Putamen (tissue), 1 donor: Measurements from ENCODE around the gene NPC2.

Experiments used
- DNase-seq: peaks from one replicate; pipeline ENCODE4 v3.0.0-alpha.2; 2016; ENCODE audit warnings: low spot score

NPC2 gene

GRCh38 chr14:74503291-74503937 is 10.3 kb upstream of the NPC2 start:
- no peak for DNase-seq

- no peak for DNase-seq
Measured at GRCh38 chr14:74502236-74503019, 9.3 kb upstream of the NPC2 start.

- no peak for DNase-seq
Measured at GRCh38 chr14:74501691-74502090, 8.6 kb upstream of the NPC2 start.

- DNase-seq: no peak
Measured at GRCh38 chr14:74501135-74501614, 8.1 kb upstream of the NPC2 start.

- no peak for DNase-seq
Measured at GRCh38 chr14:74500417-74501134, 7.5 kb upstream of the NPC2 start.

- no peak for DNase-seq
Measured at GRCh38 chr14:74495356-74495755, 2.3 kb upstream of the NPC2 start.

- peak; percentile 99 for DNase-seq
Measured at GRCh38 chr14:74493343-74494261, 497 bp upstream of the NPC2 start, which contains the start of gene ISCA2. Gene ISCA2 (plus strand): TSS chr14:74493765. CDS start chr14:74493775, 10 bp downstream.

- no peak for DNase-seq
Measured at GRCh38 chr14:74491956-74492775, 939 bp downstream of the NPC2 start.

GRCh38 chr14:74490486-74490885 is 2.6 kb downstream of the NPC2 start:
- no peak for DNase-seq

GRCh38 chr14:74488786-74489397 is 4.2 kb downstream of the NPC2 start:
- no peak for DNase-seq

- no peak for DNase-seq
Measured at GRCh38 chr14:74486164-74486563, 6.9 kb downstream of the NPC2 start.

- no peak for DNase-seq
Measured at GRCh38 chr14:74483321-74483720, 9.8 kb downstream of the NPC2 start.

- no peak for DNase-seq
Measured at GRCh38 chr14:74482571-74482970, 10.5 kb downstream of the NPC2 start.

- DNase-seq: no peak
Measured at GRCh38 chr14:74480046-74480445, 13.1 kb downstream of the NPC2 start.

- no peak for DNase-seq
Measured at GRCh38 chr14:74478996-74479635, 14.0 kb downstream of the NPC2 start.

GRCh38 chr14:74476607-74477006 is 16.5 kb downstream of the NPC2 start:
- DNase-seq: no peak

GRCh38 chr14:74476107-74476506 is 17.0 kb downstream of the NPC2 start:
- DNase-seq: no peak

GRCh38 chr14:74475678-74476077 is 17.4 kb downstream of the NPC2 start:
- DNase-seq: no peak

GRCh38 chr14:74474376-74474775 is 18.7 kb downstream of the NPC2 start:
- DNase-seq: no peak

GRCh38 chr14:74472601-74473000 is 20.5 kb downstream of the NPC2 start:
- DNase-seq: no peak
